Activated naive CD8-positive, alpha-beta T cell treated with anti-CD3 and anti-CD28 coated beads for 36 hours (primary cell): ENCODE measurements around the gene TFB2M. TPM values are rescaled to one million over a fixed set of nuclear protein-coding genes. Genes with fewer than 3 reads are reported as not detected.
"Not testable (repeated sequence)": the region's sequence is repeated elsewhere in the genome, so short reads cannot be mapped to it uniquely, and the experiment has no call there.

Experiments used
- DNase-seq: peaks from one replicate; pipeline ENCODE4 v3.0.0; 2021
- H3K27ac Mint-ChIP-seq: one replicate; pipeline ENCODE4 v1.8.0; 2022; ENCODE audit warnings: mild to moderate bottlenecking, moderate library complexity, mixed read lengths
- H3K27me3 Mint-ChIP-seq: one replicate; pipeline ENCODE4 v1.8.0; 2022; ENCODE audit warnings: mild to moderate bottlenecking, mixed read lengths
- H3K36me3 Mint-ChIP-seq: one replicate; pipeline ENCODE4 v1.8.0; 2021; ENCODE audit warnings: mild to moderate bottlenecking, mixed read lengths
- H3K4me1 Mint-ChIP-seq: one replicate; pipeline ENCODE4 v1.8.0; 2021; ENCODE audit warnings: mixed read lengths
- H3K4me3 Mint-ChIP-seq: one replicate; pipeline ENCODE4 v1.8.0; 2022; ENCODE audit warnings: mild to moderate bottlenecking, moderate library complexity, mixed read lengths
- H3K9me3 Mint-ChIP-seq: one replicate; pipeline ENCODE4 v1.8.0; 2022; ENCODE audit warnings: mixed read lengths
- total RNA-seq, 2 experiments: library from RNA; stranded (reverse); gene quantifications; one replicate each; pipeline ENCODE4 v1.2.3, GENCODE V29; 2021

Gene TFB2M
- total RNA-seq, 2 experiments from 2014 or later = 33.1 to 35.9 TPM

GRCh38 chr1:246591047-246591446 is 25.0 kb upstream of the TFB2M start:
- Mint-ChIP-seq H3K27ac (peak overlapping the region; percentile 59), H3K4me3 (no peak overlapping the region), H3K4me1 (peaks cover 36% of the 10 kb centered on the region), H3K9me3 (peaks cover 5% of the 10 kb centered on the region), H3K36me3 (peaks cover 41% of the 10 kb centered on the region), H3K27me3 (no peaks in the 10 kb centered on the region)
- DNase-seq = no peak

- H3K27ac Mint-ChIP-seq, H3K9me3 Mint-ChIP-seq, H3K4me3 Mint-ChIP-seq, DNase-seq, H3K27me3 Mint-ChIP-seq: not testable (repeated sequence)
- Mint-ChIP-seq H3K4me1 (peaks cover 36% of the 10 kb centered on the region), H3K36me3 (peaks cover 33% of the 10 kb centered on the region)
These were observed 23.9 kb upstream of the TFB2M start for GRCh38 chr1:246589919-246590318.

- peaks cover 52% of the 10 kb centered on the region for H3K4me1 Mint-ChIP-seq
These were observed 22.2 kb upstream of the TFB2M start for GRCh38 chr1:246588159-246588721.

GRCh38 chr1:246587606-246588005 is 21.5 kb upstream of the TFB2M start:
- Mint-ChIP-seq H3K27ac (peak overlapping the region; percentile 45), H3K36me3 (peaks cover 41% of the 10 kb centered on the region), H3K27me3 (no peaks in the 10 kb centered on the region), H3K4me1 (peaks cover 56% of the 10 kb centered on the region), H3K4me3 (no peak overlapping the region), H3K9me3 (peaks cover 5% of the 10 kb centered on the region)
- no peak for DNase-seq

More at GRCh38 chr1:246588159-246588721, 22.2 kb upstream of the TFB2M start:
- Mint-ChIP-seq H3K27ac (no peak overlapping the region), H3K9me3 (peaks cover 5% of the 10 kb centered on the region), H3K36me3 (peaks cover 41% of the 10 kb centered on the region), H3K4me3 (no peak overlapping the region), H3K27me3 (no peaks in the 10 kb centered on the region)
- DNase-seq = no peak

GRCh38 chr1:246587032-246587431 is 21.0 kb upstream of the TFB2M start:
- H3K4me1 Mint-ChIP-seq = peaks cover 58% of the 10 kb centered on the region
- no peaks in the 10 kb centered on the region for H3K27me3 Mint-ChIP-seq
- H3K36me3 Mint-ChIP-seq = peaks cover 37% of the 10 kb centered on the region
- DNase-seq = no peak
- H3K27ac Mint-ChIP-seq = no peak overlapping the region
- peaks cover 5% of the 10 kb centered on the region for H3K9me3 Mint-ChIP-seq
- H3K4me3 Mint-ChIP-seq = no peak overlapping the region

GRCh38 chr1:246583448-246584185 is 17.6 kb upstream of the TFB2M start:
- Mint-ChIP-seq H3K4me3 (no peak overlapping the region), H3K4me1 (peaks cover 56% of the 10 kb centered on the region), H3K9me3 (no peaks in the 10 kb centered on the region), H3K36me3 (peaks cover 18% of the 10 kb centered on the region), H3K27me3 (no peaks in the 10 kb centered on the region), H3K27ac (peak overlapping the region; percentile 11)
- DNase-seq = no peak

GRCh38 chr1:246583056-246583440 is 17.0 kb upstream of the TFB2M start:
- H3K36me3 Mint-ChIP-seq = peaks cover 21% of the 10 kb centered on the region
- H3K4me3 Mint-ChIP-seq = no peak overlapping the region
- H3K27me3 Mint-ChIP-seq = no peaks in the 10 kb centered on the region
- no peak for DNase-seq
- H3K27ac Mint-ChIP-seq = no peak overlapping the region
- H3K9me3 Mint-ChIP-seq = no peaks in the 10 kb centered on the region
- H3K4me1 Mint-ChIP-seq = peaks cover 57% of the 10 kb centered on the region

GRCh38 chr1:246582301-246583055 is 16.4 kb upstream of the TFB2M start:
- no peak for DNase-seq
- Mint-ChIP-seq H3K27ac (no peak overlapping the region), H3K36me3 (peaks cover 25% of the 10 kb centered on the region), H3K4me1 (peaks cover 58% of the 10 kb centered on the region), H3K27me3 (no peaks in the 10 kb centered on the region), H3K9me3 (no peaks in the 10 kb centered on the region), H3K4me3 (no peak overlapping the region)

GRCh38 chr1:246580497-246581370 is 14.7 kb upstream of the TFB2M start:
- DNase-seq = no peak
- Mint-ChIP-seq H3K27ac (no peak overlapping the region), H3K4me1 (peaks cover 62% of the 10 kb centered on the region), H3K27me3 (no peaks in the 10 kb centered on the region), H3K4me3 (no peak overlapping the region), H3K36me3 (peaks cover 31% of the 10 kb centered on the region), H3K9me3 (no peaks in the 10 kb centered on the region)

GRCh38 chr1:246579818-246580217 is 13.8 kb upstream of the TFB2M start:
- H3K36me3 Mint-ChIP-seq = peaks cover 35% of the 10 kb centered on the region
- no peaks in the 10 kb centered on the region for H3K27me3 Mint-ChIP-seq
- no peak for DNase-seq
- peaks cover 64% of the 10 kb centered on the region for H3K4me1 Mint-ChIP-seq
- no peaks in the 10 kb centered on the region for H3K9me3 Mint-ChIP-seq
- H3K4me3 Mint-ChIP-seq = no peak overlapping the region
- no peak overlapping the region for H3K27ac Mint-ChIP-seq

- no peak for DNase-seq
- Mint-ChIP-seq H3K9me3 (no peaks in the 10 kb centered on the region), H3K4me3 (peak overlapping the region; percentile 11), H3K36me3 (peaks cover 23% of the 10 kb centered on the region), H3K27ac (peak overlapping the region; percentile 82), H3K4me1 (peaks cover 56% of the 10 kb centered on the region), H3K27me3 (no peaks in the 10 kb centered on the region)
These were observed 11.7 kb upstream of the TFB2M start for GRCh38 chr1:246577720-246578106.

GRCh38 chr1:246577082-246577719 is 11.1 kb upstream of the TFB2M start:
- Mint-ChIP-seq H3K4me3 (peak overlapping the region; percentile 50), H3K36me3 (peaks cover 23% of the 10 kb centered on the region), H3K4me1 (peaks cover 54% of the 10 kb centered on the region)

GRCh38 chr1:246576709-246577032 is 10.6 kb upstream of the TFB2M start:
- Mint-ChIP-seq H3K4me3 (no peak overlapping the region), H3K27me3 (no peaks in the 10 kb centered on the region), H3K4me1 (peaks cover 54% of the 10 kb centered on the region), H3K36me3 (peaks cover 23% of the 10 kb centered on the region), H3K9me3 (no peaks in the 10 kb centered on the region), H3K27ac (peak overlapping the region; percentile 82)
- DNase-seq = no peak

More at GRCh38 chr1:246577082-246577719, 11.1 kb upstream of the TFB2M start:
- Mint-ChIP-seq H3K27me3 (no peaks in the 10 kb centered on the region), H3K27ac (peak overlapping the region; percentile 82), H3K9me3 (no peaks in the 10 kb centered on the region)
- DNase-seq = no peak

- Mint-ChIP-seq H3K9me3 (no peaks in the 10 kb centered on the region), H3K36me3 (peaks cover 31% of the 10 kb centered on the region), H3K27ac (peak overlapping the region; percentile 75), H3K4me1 (peaks cover 60% of the 10 kb centered on the region), H3K27me3 (no peaks in the 10 kb centered on the region), H3K4me3 (peak overlapping the region; percentile 40)
- no peak for DNase-seq
These were observed 7.4 kb upstream of the TFB2M start for GRCh38 chr1:246573491-246573890.
